ENCODE results near the gene TENM3. TPM values are rescaled to one million over a fixed set of nuclear protein-coding genes. Genes with fewer than 3 reads are reported as not detected.
"Not testable (repeated sequence)": the region's sequence is repeated elsewhere in the genome, so short reads cannot be mapped to it uniquely, and the experiment has no call there.

The TENM3 gene
- polyA plus RNA-seq, 1 experiment = 9.2 TPM

DNA sequence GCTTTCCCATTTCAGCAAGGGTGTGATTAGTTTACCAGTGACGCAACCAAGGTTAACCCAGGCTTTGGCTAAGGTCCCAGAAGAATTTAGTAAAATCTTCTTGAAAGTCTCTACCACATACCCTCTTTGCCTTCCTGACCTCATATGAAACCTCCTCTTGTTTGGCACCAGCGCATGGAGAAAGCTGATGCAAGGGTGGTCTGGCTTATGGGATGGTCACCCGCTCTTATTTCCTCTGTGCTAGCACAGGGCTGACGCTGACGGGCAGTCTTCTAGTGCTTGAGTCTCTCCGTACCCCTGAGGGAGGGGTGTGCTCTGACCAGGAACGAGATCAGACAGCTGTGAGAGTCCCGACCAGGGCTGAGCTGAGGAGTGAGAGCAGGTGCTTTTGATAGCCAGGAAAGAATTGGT, 137.6 kb downstream of the TENM3 start:
- DNase-seq (ENCODE audit: low read depth) = no peak
- Histone ChIP-seq H3K36me3 (ENCODE audit: control insufficient read depth, insufficient read depth, low read length) (no peaks in the 10 kb centered on the region), H3K4me3 (ENCODE audit: low read depth, low read length) (no peak overlapping the region), H3K27me3 (ENCODE audit: control insufficient read depth, insufficient read depth, low read length) (no peaks in the 10 kb centered on the region)
- TF ChIP-seq, protein P1, sequence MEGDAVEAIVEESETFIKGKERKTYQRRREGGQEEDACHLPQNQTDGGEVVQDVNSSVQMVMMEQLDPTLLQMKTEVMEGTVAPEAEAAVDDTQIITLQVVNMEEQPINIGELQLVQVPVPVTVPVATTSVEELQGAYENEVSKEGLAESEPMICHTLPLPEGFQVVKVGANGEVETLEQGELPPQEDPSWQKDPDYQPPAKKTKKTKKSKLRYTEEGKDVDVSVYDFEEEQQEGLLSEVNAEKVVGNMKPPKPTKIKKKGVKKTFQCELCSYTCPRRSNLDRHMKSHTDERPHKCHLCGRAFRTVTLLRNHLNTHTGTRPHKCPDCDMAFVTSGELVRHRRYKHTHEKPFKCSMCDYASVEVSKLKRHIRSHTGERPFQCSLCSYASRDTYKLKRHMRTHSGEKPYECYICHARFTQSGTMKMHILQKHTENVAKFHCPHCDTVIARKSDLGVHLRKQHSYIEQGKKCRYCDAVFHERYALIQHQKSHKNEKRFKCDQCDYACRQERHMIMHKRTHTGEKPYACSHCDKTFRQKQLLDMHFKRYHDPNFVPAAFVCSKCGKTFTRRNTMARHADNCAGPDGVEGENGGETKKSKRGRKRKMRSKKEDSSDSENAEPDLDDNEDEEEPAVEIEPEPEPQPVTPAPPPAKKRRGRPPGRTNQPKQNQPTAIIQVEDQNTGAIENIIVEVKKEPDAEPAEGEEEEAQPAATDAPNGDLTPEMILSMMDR (IDR thresholded peaks at IDR 0.05; ENCODE audit: insufficient read depth, low read depth, low read length) = no peak
- POLR2A ChIA-PET = no interaction called here
- CTCF ChIA-PET = interaction anchor here (0.6 kb wide), 1 partner anchor 17 kb away, joined by 3 read pairs; no protein-coding TSS in a partner anchor

DNA sequence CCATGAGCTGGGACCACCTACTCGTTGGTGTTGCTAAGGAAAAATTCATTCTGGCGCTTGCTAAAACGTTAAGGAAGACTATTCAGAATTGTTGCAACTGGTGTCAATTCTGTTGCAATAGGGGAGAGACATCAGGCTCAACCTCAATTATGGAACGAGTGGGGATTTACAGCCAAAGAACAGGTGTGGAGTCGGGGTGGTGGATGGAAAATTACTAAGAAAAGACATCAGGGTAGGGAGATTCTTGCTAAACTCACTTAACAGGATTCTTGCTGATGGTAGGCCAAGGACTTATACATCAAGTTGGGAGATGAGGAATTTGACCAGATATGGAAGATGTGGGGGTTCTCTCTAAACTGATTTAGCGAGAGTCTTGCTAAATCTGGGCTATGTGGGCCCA, 139.7 kb downstream of the TENM3 start:
- ChIA-PET CTCF (no interaction called here), POLR2A (no interaction called here)
- H3K36me3 ChIP-seq (ENCODE audit: control insufficient read depth, insufficient read depth, low read length) = no peaks in the 10 kb centered on the region
- DNase-seq (ENCODE audit: low read depth) = no peak
- H3K27me3 ChIP-seq (ENCODE audit: control insufficient read depth, insufficient read depth, low read length) = no peaks in the 10 kb centered on the region
- TF ChIP-seq, protein P1 (IDR thresholded peaks at IDR 0.05; ENCODE audit: insufficient read depth, low read depth, low read length) = no peak
- no peak overlapping the region for H3K4me3 ChIP-seq (ENCODE audit: low read depth, low read length)

DNA sequence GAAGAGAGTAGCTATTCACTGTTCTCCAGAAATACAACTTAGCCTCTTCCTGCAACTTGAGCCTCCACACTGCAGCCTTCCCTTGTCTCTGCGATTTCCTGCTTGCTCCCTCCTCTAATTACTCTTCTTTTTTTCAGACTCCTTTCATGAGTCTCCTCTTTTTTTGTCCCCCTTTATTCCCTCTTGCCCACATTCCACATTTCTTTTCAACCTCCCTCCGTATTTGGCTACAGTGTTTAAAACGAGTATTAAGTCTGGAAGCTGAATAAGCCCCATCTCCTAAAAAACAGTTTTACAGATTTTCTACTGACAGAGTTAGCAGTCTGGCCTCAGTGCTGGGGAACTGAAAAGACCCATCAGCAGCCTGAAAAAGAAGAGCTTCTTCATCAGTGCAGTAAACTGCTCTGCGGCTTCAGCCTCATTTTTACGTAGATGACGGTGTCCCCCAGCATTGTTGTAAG, 141.5 kb downstream of the TENM3 start:
- Histone ChIP-seq H3K4me3 (ENCODE audit: low read depth, low read length) (no peak overlapping the region), H3K36me3 (ENCODE audit: control insufficient read depth, insufficient read depth, low read length) (no peaks in the 10 kb centered on the region), H3K27me3 (ENCODE audit: control insufficient read depth, insufficient read depth, low read length) (no peaks in the 10 kb centered on the region)
- ChIA-PET POLR2A (interaction anchor here (0.9 kb wide), 1 partner anchor 43 kb away, joined by 5 read pairs; no protein-coding TSS in a partner anchor), CTCF (no interaction called here)
- TF ChIP-seq, protein P1 (IDR thresholded peaks at IDR 0.05; ENCODE audit: insufficient read depth, low read depth, low read length) = no peak
- no peak for DNase-seq (ENCODE audit: low read depth)

DNA sequence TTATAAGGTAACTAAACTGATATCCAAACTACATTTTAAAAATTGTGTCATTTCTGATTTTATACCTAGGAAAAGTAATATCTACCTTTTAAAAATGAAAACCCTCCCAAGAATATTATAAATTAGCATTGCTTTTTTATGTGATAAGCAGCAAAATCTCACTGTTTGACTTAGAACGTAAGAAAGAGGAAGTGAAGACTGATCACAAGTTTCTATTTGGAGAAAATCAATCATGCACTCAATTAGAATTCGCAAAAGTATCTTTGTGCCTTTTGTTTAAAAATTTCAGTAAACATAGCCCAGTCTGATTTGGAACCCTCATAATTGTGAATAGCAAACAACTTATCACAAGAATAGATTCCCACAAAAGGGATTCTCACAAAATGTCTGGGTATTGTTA, 142.7 kb downstream of the TENM3 start:
- no peaks in the 10 kb centered on the region for H3K36me3 ChIP-seq (ENCODE audit: control insufficient read depth, insufficient read depth, low read length)
- no peaks in the 10 kb centered on the region for H3K27me3 ChIP-seq (ENCODE audit: control insufficient read depth, insufficient read depth, low read length)
- POLR2A ChIA-PET = no interaction called here
- no peak for DNase-seq (ENCODE audit: low read depth)
- CTCF ChIA-PET = no interaction called here
- no peak overlapping the region for H3K4me3 ChIP-seq (ENCODE audit: low read depth, low read length)
- TF ChIP-seq, protein P1 (IDR thresholded peaks at IDR 0.05; ENCODE audit: insufficient read depth, low read depth, low read length) = no peak

DNA sequence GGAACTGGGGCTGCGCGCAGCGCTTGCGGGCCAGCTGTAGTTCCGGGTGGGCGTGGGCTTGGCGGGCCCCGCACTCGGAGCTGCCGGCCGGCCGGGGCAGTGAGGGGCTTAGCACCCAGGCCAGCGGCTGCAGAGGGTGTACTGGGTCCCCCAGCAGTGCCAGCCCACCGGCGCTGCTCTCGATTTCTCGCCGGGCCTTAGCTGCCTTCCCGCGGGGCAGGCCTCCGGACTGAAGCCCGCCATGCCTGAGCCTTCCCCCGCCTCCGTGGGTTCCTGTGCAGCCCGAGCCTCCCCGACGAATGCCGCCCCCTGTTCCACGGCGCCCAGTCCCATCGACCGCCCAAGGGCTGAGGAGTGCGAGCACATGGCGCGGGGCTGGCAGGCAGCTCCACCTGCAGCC, 143.4 kb downstream of the TENM3 start:
- CTCF ChIA-PET; DNase-seq (ENCODE audit: low read depth); H3K36me3 ChIP-seq (ENCODE audit: control insufficient read depth, insufficient read depth, low read length); POLR2A ChIA-PET; H3K27me3 ChIP-seq (ENCODE audit: control insufficient read depth, insufficient read depth, low read length); H3K4me3 ChIP-seq (ENCODE audit: low read depth, low read length): not testable (repeated sequence)

DNA sequence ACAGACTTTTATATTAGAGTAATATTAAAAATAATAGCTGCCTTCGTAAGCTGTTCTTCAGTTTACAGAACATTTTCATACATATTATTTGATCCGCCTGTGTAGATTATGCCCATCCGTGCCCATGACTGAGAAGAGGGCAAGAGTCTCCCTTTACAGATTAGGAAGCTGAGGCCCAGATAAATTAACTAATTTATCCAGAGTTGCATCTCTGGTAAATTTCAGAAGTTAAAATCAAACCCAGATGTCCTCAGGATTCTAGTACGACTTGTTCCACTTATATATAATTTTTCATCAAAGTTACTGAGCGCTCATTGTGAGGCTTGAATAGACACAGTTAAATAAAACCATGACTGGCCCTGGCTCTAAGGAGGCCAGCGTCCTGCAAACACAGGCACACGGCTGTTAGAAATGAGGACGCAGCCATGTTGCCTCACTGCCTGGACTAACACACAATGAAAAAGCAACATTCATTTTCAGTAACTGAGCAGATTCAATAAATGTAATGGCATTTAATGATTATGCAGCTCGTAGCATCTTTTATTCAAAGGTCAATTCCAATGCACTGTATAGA, 148.0 kb downstream of the TENM3 start:
- TF ChIP-seq, protein P1 (IDR thresholded peaks at IDR 0.05; ENCODE audit: insufficient read depth, low read depth, low read length) = no peak
- Histone ChIP-seq H3K36me3 (ENCODE audit: control insufficient read depth, insufficient read depth, low read length) (no peaks in the 10 kb centered on the region), H3K27me3 (ENCODE audit: control insufficient read depth, insufficient read depth, low read length) (no peaks in the 10 kb centered on the region), H3K4me3 (ENCODE audit: low read depth, low read length) (no peak overlapping the region)
- ChIA-PET POLR2A (no interaction called here), CTCF (no interaction called here)
- DNase-seq (ENCODE audit: low read depth) = no peak

All from BJ (cell line).